IMR-90 (cell line): ENCODE measurements around the gene ADAMTS6.

Source experiments
- BHLHE40 ChIP-seq: fragments of 150-350 bp; IDR thresholded peaks from 2 replicates; pipeline ENCODE4 v1.6.1; 2016; ENCODE audit warnings: mild to moderate bottlenecking, low read depth, low read length
- CEBPB ChIP-seq: IDR thresholded peaks from 2 replicates; pipeline ENCODE4 v1.6.1; 2012; ENCODE audit warnings: low read depth, low read length, improper control_type of control experiment
- MAZ ChIP-seq: IDR thresholded peaks from 2 replicates; pipeline ENCODE4 v1.6.1; 2012; ENCODE audit warnings: low read depth, mild to moderate bottlenecking, low read length, improper control_type of control experiment, moderate library complexity, borderline replicate concordance
- POLR2A ChIP-seq: IDR thresholded peaks from 2 replicates; pipeline ENCODE4 v1.6.1; 2012; ENCODE audit warnings: mild to moderate bottlenecking, low read depth, low read length
- TF ChIP-seq, protein P1 (sequence below): conservative IDR thresholded peaks from 2 replicates; pipeline ENCODE4 v1.5.1; 2012; ENCODE audit warnings: mild to moderate bottlenecking, low read depth, low read length, improper control_type of control experiment

DNA sequence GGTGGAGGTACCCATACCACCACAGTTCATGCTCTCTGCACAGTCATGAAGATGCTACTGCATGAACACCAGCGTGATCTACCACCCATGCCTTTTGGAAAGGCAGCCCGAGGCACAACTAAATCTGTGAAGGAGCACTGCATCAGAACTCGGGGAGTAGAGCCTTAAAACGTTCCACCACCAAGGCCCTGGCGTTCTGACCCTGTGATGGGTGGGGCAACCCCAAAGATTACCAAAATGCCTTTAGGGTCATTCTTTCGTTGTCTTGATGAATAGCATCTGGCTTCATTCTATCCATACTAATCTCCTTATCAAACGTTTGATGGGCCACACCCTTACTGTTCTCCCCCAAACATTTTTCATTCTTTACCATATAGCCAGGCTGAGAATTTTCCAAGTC, 97.9 kb downstream of the ADAMTS6 start:
- no peak for TF ChIP-seq CEBPB
- TF ChIP-seq, protein P1, sequence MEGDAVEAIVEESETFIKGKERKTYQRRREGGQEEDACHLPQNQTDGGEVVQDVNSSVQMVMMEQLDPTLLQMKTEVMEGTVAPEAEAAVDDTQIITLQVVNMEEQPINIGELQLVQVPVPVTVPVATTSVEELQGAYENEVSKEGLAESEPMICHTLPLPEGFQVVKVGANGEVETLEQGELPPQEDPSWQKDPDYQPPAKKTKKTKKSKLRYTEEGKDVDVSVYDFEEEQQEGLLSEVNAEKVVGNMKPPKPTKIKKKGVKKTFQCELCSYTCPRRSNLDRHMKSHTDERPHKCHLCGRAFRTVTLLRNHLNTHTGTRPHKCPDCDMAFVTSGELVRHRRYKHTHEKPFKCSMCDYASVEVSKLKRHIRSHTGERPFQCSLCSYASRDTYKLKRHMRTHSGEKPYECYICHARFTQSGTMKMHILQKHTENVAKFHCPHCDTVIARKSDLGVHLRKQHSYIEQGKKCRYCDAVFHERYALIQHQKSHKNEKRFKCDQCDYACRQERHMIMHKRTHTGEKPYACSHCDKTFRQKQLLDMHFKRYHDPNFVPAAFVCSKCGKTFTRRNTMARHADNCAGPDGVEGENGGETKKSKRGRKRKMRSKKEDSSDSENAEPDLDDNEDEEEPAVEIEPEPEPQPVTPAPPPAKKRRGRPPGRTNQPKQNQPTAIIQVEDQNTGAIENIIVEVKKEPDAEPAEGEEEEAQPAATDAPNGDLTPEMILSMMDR: no peak
- TF ChIP-seq POLR2A: no peak
- no peak for TF ChIP-seq BHLHE40
- no peak for TF ChIP-seq MAZ
